Endodermal cell (in vitro differentiated cells): Measurements from ENCODE around the gene CACNA1A. TPM values are rescaled to one million over a fixed set of nuclear protein-coding genes. Genes with fewer than 3 reads are reported as not detected.

Experiments used
- DNase-seq: peaks from one replicate; pipeline ENCODE4 v3.0.0-alpha.2; 2017
- H3K27ac ChIP-seq: 2 replicates; pipeline ENCODE4 v1.5.1; 2013; ENCODE audit warnings: mild to moderate bottlenecking, low read depth, low read length, moderate library complexity
- H3K27me3 ChIP-seq: 2 replicates; pipeline ENCODE4 v1.6.1; 2013; ENCODE audit warnings: mild to moderate bottlenecking, low read length, moderate library complexity; ENCODE audit not compliant: insufficient read depth, control insufficient read depth, poor library complexity, severe bottlenecking
- H3K36me3 ChIP-seq: 2 replicates; pipeline ENCODE4 v1.7.0; 2013; ENCODE audit warnings: mild to moderate bottlenecking, low read length, moderate library complexity; ENCODE audit not compliant: control insufficient read depth, insufficient read depth
- H3K4me1 ChIP-seq: one replicate; pipeline ENCODE4 v1.7.0; 2013; ENCODE audit warnings: low read length; ENCODE audit not compliant: control insufficient read depth, insufficient read depth
- H3K4me3 ChIP-seq: 2 replicates; pipeline ENCODE4 v1.5.1; 2013; ENCODE audit warnings: mild to moderate bottlenecking, low read length, moderate library complexity
- H3K9ac ChIP-seq: 2 replicates; pipeline ENCODE4 v1.6.1; 2013; ENCODE audit warnings: mild to moderate bottlenecking, low read length, moderate library complexity; ENCODE audit not compliant: poor library complexity, severe bottlenecking; ENCODE audit errors: extremely low read depth
- H3K9me3 ChIP-seq: 2 replicates; pipeline ENCODE4 v1.6.1; 2013; ENCODE audit warnings: mild to moderate bottlenecking, low read length, moderate library complexity; ENCODE audit not compliant: control insufficient read depth
- H3K27ac Mint-ChIP-seq: 2 replicates; pipeline ENCODE4 v1.8.0; 2020; ENCODE audit warnings: mixed read lengths
- H3K27me3 Mint-ChIP-seq: 2 replicates; pipeline ENCODE4 v1.8.0; 2021; ENCODE audit warnings: mild to moderate bottlenecking, mixed read lengths; ENCODE audit not compliant: insufficient read depth
- H3K36me3 Mint-ChIP-seq: 2 replicates; pipeline ENCODE4 v1.8.0; 2020; ENCODE audit warnings: low read depth, mixed read lengths
- H3K4me1 Mint-ChIP-seq: 2 replicates; pipeline ENCODE4 v1.8.0; 2020; ENCODE audit warnings: mixed read lengths
- H3K4me3 Mint-ChIP-seq: 2 replicates; pipeline ENCODE4 v1.8.0; 2020; ENCODE audit warnings: mild to moderate bottlenecking, moderate library complexity, mixed read lengths
- H3K9me3 Mint-ChIP-seq: 2 replicates; pipeline ENCODE4 v1.8.0; 2020; ENCODE audit warnings: mild to moderate bottlenecking, mixed read lengths
- CTCF ChIP-seq: fragments of 200-600 bp; sonication (generic); conservative IDR thresholded peaks from 2 replicates; pipeline ENCODE4 v1.5.0; 2021; ENCODE audit warnings: antibody characterized with exemption, mild to moderate bottlenecking
- WGBS, 2 experiments: methylation state at CpG; one replicate each; pipeline versions ENCODE4 v1.1.5 to v1.1.7; 2013; ENCODE audit warnings: missing lambda C conversion rate in 2 of 2, mixed read lengths in 1 of 2; ENCODE audit not compliant: insufficient coverage in 1 of 2, insufficient read length in 1 of 2; 5-methylcytosine and 5-hydroxymethylcytosine counted together
- total RNA-seq, 2 donors: library from RNA; stranded (reverse); fragmentation: NEBNext Ultra II Directional in 1 of 2; extraction: Animal tissue kit (Norgen Biotek cat#: 25700) in 1 of 2; gene quantifications; 2 replicates in 1 of 2; 3 replicates in 1 of 2; pipeline ENCODE4 v1.2.1, GENCODE V29; 2021

CACNA1A gene
- total RNA-seq, 2 donors from 2014 or later = 8.0 to 10.6 TPM

- peaks cover 11% of the 10 kb centered on the region for H3K9me3 Mint-ChIP-seq
- no peak overlapping the region for H3K4me3 ChIP-seq
- 93 to 100% methylated on average over 1 to 4 of the region's 4 CpGs for WGBS, 2 experiments
Measured at GRCh38 chr19:13350072-13350471, 156.2 kb downstream of the CACNA1A start.

DNA sequence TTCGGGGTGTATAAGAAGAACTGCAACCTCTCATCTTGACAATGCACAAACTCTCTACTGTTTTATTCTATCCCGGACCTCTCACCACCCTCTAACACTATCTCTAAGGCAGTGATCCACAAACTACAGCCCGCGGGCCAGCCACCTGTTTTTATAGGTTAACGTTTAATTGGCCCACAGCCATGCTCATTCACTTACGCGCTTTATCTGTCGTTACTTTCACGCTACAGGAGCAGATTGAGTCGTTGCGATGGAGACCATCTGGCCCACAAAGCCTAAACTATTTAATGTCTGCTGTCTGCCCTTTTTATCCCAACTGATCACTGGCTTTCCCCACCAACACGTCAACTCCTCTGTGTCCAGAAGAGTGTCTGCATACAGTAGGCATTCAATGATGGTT, 158.9 kb downstream of the CACNA1A start:
- no peak for DNase-seq
- H3K9me3 Mint-ChIP-seq = peaks cover 12% of the 10 kb centered on the region
- no peak for TF ChIP-seq CTCF
- no peak overlapping the region for H3K27ac ChIP-seq
- no peaks in the 10 kb centered on the region for H3K36me3 ChIP-seq
- no peaks in the 10 kb centered on the region for H3K27me3 Mint-ChIP-seq
- no peaks in the 10 kb centered on the region for H3K36me3 Mint-ChIP-seq
- H3K4me1 Mint-ChIP-seq = no peaks in the 10 kb centered on the region
- H3K4me3 ChIP-seq = no peak overlapping the region
- no peak overlapping the region for H3K4me3 Mint-ChIP-seq
- H3K9me3 ChIP-seq = peaks cover 8% of the 10 kb centered on the region
- WGBS, 2 experiments = 93 to 96% methylated on average over 11 to 12 of the region's 12 CpGs
- H3K9ac ChIP-seq = no peak overlapping the region
- no peaks in the 10 kb centered on the region for H3K27me3 ChIP-seq
- no peak overlapping the region for H3K27ac Mint-ChIP-seq
- H3K4me1 ChIP-seq = no peaks in the 10 kb centered on the region

More at GRCh38 chr19:13350072-13350471, 156.2 kb downstream of the CACNA1A start:
- no peaks in the 10 kb centered on the region for H3K36me3 Mint-ChIP-seq
- TF ChIP-seq CTCF = no peak
- H3K27ac ChIP-seq = no peak overlapping the region
- H3K4me3 Mint-ChIP-seq = no peak overlapping the region
- no peaks in the 10 kb centered on the region for H3K27me3 ChIP-seq
- H3K27ac Mint-ChIP-seq = no peak overlapping the region
- H3K4me1 ChIP-seq = no peaks in the 10 kb centered on the region
- no peak overlapping the region for H3K9ac ChIP-seq
- peaks cover 8% of the 10 kb centered on the region for H3K9me3 ChIP-seq
- H3K27me3 Mint-ChIP-seq = no peaks in the 10 kb centered on the region
- H3K4me1 Mint-ChIP-seq = no peaks in the 10 kb centered on the region
- H3K36me3 ChIP-seq = no peaks in the 10 kb centered on the region
- no peak for DNase-seq

DNA sequence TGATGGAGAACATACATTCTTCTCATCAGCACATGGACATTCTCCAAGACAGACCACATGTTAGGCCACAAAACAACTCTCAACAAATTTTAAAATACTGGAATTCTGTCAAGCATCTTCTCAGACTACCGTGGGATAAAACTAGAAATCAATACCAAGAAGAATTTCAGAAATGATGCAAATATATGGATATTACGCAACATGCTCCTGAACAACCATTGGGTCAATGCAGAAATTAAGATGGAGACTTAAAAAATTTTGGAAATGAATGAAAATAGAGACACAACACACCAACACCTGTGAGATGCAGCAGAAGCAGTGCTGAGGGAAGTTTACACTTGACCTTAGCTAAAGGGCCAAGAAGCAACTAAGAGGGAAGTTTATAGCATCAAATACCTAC, 162.8 kb downstream of the CACNA1A start:
- no peaks in the 10 kb centered on the region for H3K4me1 ChIP-seq
- no peak overlapping the region for H3K4me3 ChIP-seq
- H3K27me3 ChIP-seq = no peaks in the 10 kb centered on the region
- no peak overlapping the region for H3K9ac ChIP-seq
- DNase-seq = no peak
- Mint-ChIP-seq H3K36me3 (no peaks in the 10 kb centered on the region), H3K4me1 (no peaks in the 10 kb centered on the region), H3K4me3 (no peak overlapping the region), H3K27me3 (peaks cover 5% of the 10 kb centered on the region), H3K9me3 (peaks cover 4% of the 10 kb centered on the region), H3K27ac (no peak overlapping the region)
- H3K27ac ChIP-seq = no peak overlapping the region
- H3K36me3 ChIP-seq = no peaks in the 10 kb centered on the region
- TF ChIP-seq CTCF = no peak
- no peaks in the 10 kb centered on the region for H3K9me3 ChIP-seq
- WGBS, 2 experiments = 86% methylated on average over 2 of the region's 2 CpGs; no CpG with 5 or more reads in 1 of the 2 experiments
